IMR-90 (cell line): ENCODE results near the gene ABTB1. TPM values are rescaled to one million over a fixed set of nuclear protein-coding genes. Genes with fewer than 3 reads are reported as not detected.

ENCODE experiments used
- ATAC-seq: fragments of 200-7000 bp; cut with Tn5 transposase; 2 replicates; pipeline ENCODE4 v1.9.1; 2020; ENCODE audit warnings: low read depth, mild to moderate bottlenecking, moderate library complexity
- BruUV-seq: library from RNA; stranded (reverse); fragments of 400-500 nt; replicated peaks from 2 replicates; lab custom pipeline; 2021; lab: Mats Ljungman, UMichigan
- CTCF ChIA-PET: fragments of 300-600 bp; formaldehyde crosslinking; extraction: SDS; loops from one replicate; lab custom pipeline; 2021; ENCODE audit warnings: antibody characterized with exemption; lab: Yijun Ruan, JAX
- POLR2A ChIA-PET: fragments of 300-600 bp; sonication (Branson Sonifier 250); formaldehyde crosslinking; loops from one replicate; lab custom pipeline; 2022; ENCODE audit warnings: antibody characterized with exemption; ENCODE audit not compliant: unreplicated experiment; lab: Charles Lee
- DNase-seq: peaks from one replicate; pipeline ENCODE4 v3.0.0; 2013
- H2AFZ ChIP-seq: replicated peaks from 2 replicates; pipeline ENCODE3; 2013; ENCODE audit warnings: low read length, mild to moderate bottlenecking; ENCODE audit not compliant: poor library complexity
- H2AK5ac ChIP-seq: 2 replicates; pipeline ENCODE4 v1.6.1; 2013; ENCODE audit warnings: low read depth, low read length, inconsistent platforms
- H2AK9ac ChIP-seq: replicated peaks from 2 replicates; pipeline ENCODE3; 2013; ENCODE audit warnings: mild to moderate bottlenecking, low read depth, low read length, moderate library complexity; ENCODE audit not compliant: poor library complexity
- H2BK120ac ChIP-seq: 2 replicates; pipeline ENCODE4 v1.6.1; 2013; ENCODE audit warnings: low read depth, low read length, inconsistent platforms
- H2BK15ac ChIP-seq: 3 replicates; pipeline ENCODE4 v1.6.1; 2013; ENCODE audit warnings: low read depth, low read length, inconsistent platforms
- H2BK20ac ChIP-seq: 2 replicates; pipeline ENCODE4 v1.6.1; 2013; ENCODE audit warnings: low read depth, mild to moderate bottlenecking, inconsistent platforms, low read length, moderate library complexity
- H2BK5ac ChIP-seq: 2 replicates; pipeline ENCODE4 v1.6.1; 2013; ENCODE audit warnings: mild to moderate bottlenecking, low read depth, low read length, inconsistent platforms; ENCODE audit not compliant: poor library complexity, severe bottlenecking
- H3K14ac ChIP-seq: replicated peaks from 2 replicates; pipeline ENCODE4 v1.6.1; 2013; ENCODE audit warnings: low read depth, low read length, inconsistent platforms
- H3K18ac ChIP-seq: 2 replicates; pipeline ENCODE4 v1.6.1; 2013; ENCODE audit warnings: low read depth, low read length, control low read depth
- H3K23ac ChIP-seq: 2 replicates; pipeline ENCODE4 v1.6.1; 2013; ENCODE audit warnings: low read depth, low read length, inconsistent platforms
- H3K27ac ChIP-seq: 2 replicates; pipeline ENCODE4 v1.5.1; 2013; ENCODE audit warnings: mild to moderate bottlenecking, control low read depth, low read length; ENCODE audit not compliant: insufficient read depth
- H3K27me3 ChIP-seq: 2 replicates; pipeline ENCODE4 v1.6.1; 2013; ENCODE audit warnings: low read length; ENCODE audit not compliant: control insufficient read depth, insufficient read depth
- H3K36me3 ChIP-seq: 2 replicates; pipeline ENCODE4 v1.6.1; 2013; ENCODE audit warnings: low read length, mixed read lengths; ENCODE audit not compliant: control insufficient read depth, insufficient read depth
- H3K4ac ChIP-seq: 2 replicates; pipeline ENCODE4 v1.6.1; 2013; ENCODE audit warnings: low read depth, low read length, inconsistent platforms
- H3K4me1 ChIP-seq: 2 replicates; pipeline ENCODE4 v1.6.1; 2013; ENCODE audit warnings: low read length, mixed read lengths; ENCODE audit not compliant: control insufficient read depth, insufficient read depth
- H3K4me2 ChIP-seq: 2 replicates; pipeline ENCODE4 v1.6.1; 2013; ENCODE audit warnings: low read depth, mild to moderate bottlenecking, control low read depth, low read length, moderate library complexity
- H3K4me3 ChIP-seq: 2 replicates; pipeline ENCODE4 v1.5.1; 2013; ENCODE audit warnings: low read depth, mild to moderate bottlenecking, control low read depth, low read length, moderate library complexity; ENCODE audit not compliant: insufficient read depth
- H3K56ac ChIP-seq: 2 replicates; pipeline ENCODE4 v1.6.1; 2013; ENCODE audit warnings: low read length, inconsistent platforms; ENCODE audit not compliant: insufficient read depth; ENCODE audit errors: extremely low read depth
- H3K79me1 ChIP-seq, 2 experiments: 2 replicates each; pipeline ENCODE4 v1.6.1; 2013; ENCODE audit warnings: low read length in 2 of 2, inconsistent platforms in 1 of 2, low read depth in 1 of 2
- H3K9ac ChIP-seq: 2 replicates; pipeline ENCODE4 v1.6.1; 2013; ENCODE audit warnings: low read depth, low read length, control low read depth
- H3K9me1 ChIP-seq: 2 replicates; pipeline ENCODE4 v1.6.1; 2013; ENCODE audit warnings: low read length, inconsistent platforms; ENCODE audit not compliant: insufficient read depth
- H3K9me3 ChIP-seq: 2 replicates; pipeline ENCODE4 v1.6.1; 2013; ENCODE audit warnings: low read length; ENCODE audit not compliant: control insufficient read depth, insufficient read depth
- H4K20me1 ChIP-seq: 2 replicates; pipeline ENCODE4 v1.6.1; 2013; ENCODE audit warnings: low read length, inconsistent platforms; ENCODE audit not compliant: insufficient read depth
- H4K5ac ChIP-seq: 2 replicates; pipeline ENCODE4 v1.6.1; 2013; ENCODE audit warnings: mild to moderate bottlenecking, low read depth, low read length, control low read depth
- H4K8ac ChIP-seq, 2 experiments: 2 replicates each; pipeline ENCODE4 v1.6.1; 2013; ENCODE audit warnings: low read depth in 2 of 2, low read length in 2 of 2, control low read depth in 1 of 2, inconsistent platforms in 1 of 2
- H4K91ac ChIP-seq: 2 replicates; pipeline ENCODE4 v1.6.1; 2013; ENCODE audit warnings: low read depth, low read length, inconsistent platforms; ENCODE audit not compliant: insufficient read depth
- BHLHE40 ChIP-seq: fragments of 150-350 bp; IDR thresholded peaks from 2 replicates; pipeline ENCODE4 v1.6.1; 2016; ENCODE audit warnings: mild to moderate bottlenecking, low read depth, low read length
- CEBPB ChIP-seq: IDR thresholded peaks from 2 replicates; pipeline ENCODE4 v1.6.1; 2012; ENCODE audit warnings: low read depth, low read length, improper control_type of control experiment
- FOS ChIP-seq: fragments of 150-350 bp; IDR thresholded peaks from 2 replicates; pipeline ENCODE4 v1.6.1; 2016; ENCODE audit warnings: low read depth, low read length
- MAFK ChIP-seq: IDR thresholded peaks from 2 replicates; pipeline ENCODE4 v1.6.1; 2012; ENCODE audit warnings: low read depth, low read length, improper control_type of control experiment
- MXI1 ChIP-seq: IDR thresholded peaks from 2 replicates; pipeline ENCODE4 v1.6.1; 2012; ENCODE audit warnings: low read depth, mild to moderate bottlenecking, low read length, moderate library complexity, borderline replicate concordance
- NFE2L2 ChIP-seq: fragments of 150-350 bp; IDR thresholded peaks from 2 replicates; pipeline ENCODE4 v1.6.1; 2016; ENCODE audit warnings: low read depth, mild to moderate bottlenecking, low read length
- POLR2A ChIP-seq: IDR thresholded peaks from 2 replicates; pipeline ENCODE4 v1.6.1; 2012; ENCODE audit warnings: mild to moderate bottlenecking, low read depth, low read length
- WGBS, 2 experiments: methylation state at CpG; one replicate each; pipeline versions ENCODE4 v1.1.5 to v1.1.7; 2013; ENCODE audit warnings: missing lambda C conversion rate in 2 of 2; ENCODE audit not compliant: insufficient read length in 1 of 2; ENCODE audit errors: extremely low coverage in 2 of 2; 5-methylcytosine and 5-hydroxymethylcytosine counted together
- dilution Hi-C: fragments of 300-500 bp; cut with HindIII; formaldehyde crosslinking; loops from one replicate; pipeline ENCODE4 v1.14.3; 2018; ENCODE audit warnings: low sequenced_read_pairs; ENCODE audit not compliant: unreplicated experiment
- in situ Hi-C: fragments of 300-500 bp; cut with MboI; formaldehyde crosslinking; loops from 3 replicates; pipeline ENCODE4 v1.14.3; 2019; ENCODE audit warnings: low sequenced_read_pairs, inconsistent platforms, mixed read lengths
- intact Hi-C: fragments of 100-400 bp; cut with micrococcal nuclease; formaldehyde crosslinking; loops from 2 replicates; pipeline ENCODE4 v1.10.0; 2022
- polyA plus RNA-seq, 3 experiments: library from polyadenylated mRNA; depleted of rRNA; stranded (reverse); fragments of >200 nt; gene quantifications; 2 replicates each; pipeline ENCODE4 v1.2.3, GENCODE V29; 2012; ENCODE audit warnings: low replicate concordance in 1 of 3
- total RNA-seq: library from RNA; depleted of rRNA; stranded (reverse); fragments of >200 nt; gene quantifications from 2 replicates; pipeline ENCODE4 v1.2.3, GENCODE V29; 2012
- TF ChIP-seq, protein P1 (sequence below): conservative IDR thresholded peaks from 2 replicates; pipeline ENCODE4 v1.5.1; 2012; ENCODE audit warnings: mild to moderate bottlenecking, low read depth, low read length, improper control_type of control experiment
- TF ChIP-seq, protein P2 (sequence below): fragments of 150-350 bp; IDR thresholded peaks from 2 replicates; pipeline ENCODE4 v1.6.1; 2017; ENCODE audit warnings: mild to moderate bottlenecking, antibody characterized with exemption, low read length, low read depth
- TF ChIP-seq, protein P3 (sequence below): fragments of 150-350 bp; IDR thresholded peaks from 2 replicates; pipeline ENCODE4 v1.6.1; 2016; ENCODE audit warnings: low read depth, mild to moderate bottlenecking, low read length, moderate library complexity, borderline replicate concordance

ABTB1 gene
- total and polyA plus RNA-seq, 2 of the 4 experiments (the other 2 are of a cell fraction), result 3.2 to 23.0 TPM

DNA sequence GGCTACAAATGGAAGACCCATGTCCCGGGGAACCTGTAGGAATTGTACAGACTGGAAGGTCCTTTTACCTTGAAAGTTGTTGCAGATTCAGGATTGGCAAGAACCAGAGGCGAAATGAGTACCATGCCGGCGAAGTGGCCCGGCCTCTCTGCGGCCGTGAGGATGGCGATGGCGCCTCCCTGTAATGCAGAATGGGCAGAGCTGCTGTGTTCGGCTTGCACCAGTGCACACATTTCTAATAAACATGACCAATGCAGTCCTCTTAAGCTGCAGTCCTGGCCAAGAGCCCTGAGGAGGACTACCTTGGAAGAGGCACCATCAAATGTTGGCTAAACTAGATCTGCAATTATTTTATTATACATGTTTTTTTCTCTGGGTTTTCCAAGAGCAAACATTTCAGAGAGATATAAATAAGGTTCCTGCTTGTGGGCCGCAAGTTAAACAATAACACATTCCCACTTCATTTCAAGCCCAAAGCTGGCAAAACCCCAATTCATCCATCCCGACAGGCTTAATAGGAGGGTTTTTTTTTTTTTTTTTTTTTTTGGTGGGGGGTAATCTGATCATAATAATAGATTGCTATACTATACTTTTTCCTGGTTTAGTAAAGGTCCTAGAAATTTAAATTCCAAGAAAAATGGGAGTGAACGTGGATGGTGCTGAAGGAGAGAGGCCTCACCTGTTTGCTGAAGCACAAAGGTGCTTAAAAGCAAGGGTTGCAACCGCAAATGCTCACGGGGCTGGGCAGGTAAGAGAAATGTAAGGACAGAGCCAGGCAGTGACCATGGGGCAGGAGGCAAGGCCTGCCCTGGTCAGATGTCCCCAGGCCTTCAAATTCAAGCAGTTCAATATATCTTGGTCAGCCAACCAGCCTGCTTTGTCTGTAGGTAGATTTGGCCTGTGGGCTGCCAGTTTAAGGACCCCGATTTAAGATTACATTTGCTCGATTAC lies 48.5 kb downstream of the ABTB1 start (continued):
- no peak for TF ChIP-seq MXI1
- TF ChIP-seq BHLHE40, result no peak

DNA sequence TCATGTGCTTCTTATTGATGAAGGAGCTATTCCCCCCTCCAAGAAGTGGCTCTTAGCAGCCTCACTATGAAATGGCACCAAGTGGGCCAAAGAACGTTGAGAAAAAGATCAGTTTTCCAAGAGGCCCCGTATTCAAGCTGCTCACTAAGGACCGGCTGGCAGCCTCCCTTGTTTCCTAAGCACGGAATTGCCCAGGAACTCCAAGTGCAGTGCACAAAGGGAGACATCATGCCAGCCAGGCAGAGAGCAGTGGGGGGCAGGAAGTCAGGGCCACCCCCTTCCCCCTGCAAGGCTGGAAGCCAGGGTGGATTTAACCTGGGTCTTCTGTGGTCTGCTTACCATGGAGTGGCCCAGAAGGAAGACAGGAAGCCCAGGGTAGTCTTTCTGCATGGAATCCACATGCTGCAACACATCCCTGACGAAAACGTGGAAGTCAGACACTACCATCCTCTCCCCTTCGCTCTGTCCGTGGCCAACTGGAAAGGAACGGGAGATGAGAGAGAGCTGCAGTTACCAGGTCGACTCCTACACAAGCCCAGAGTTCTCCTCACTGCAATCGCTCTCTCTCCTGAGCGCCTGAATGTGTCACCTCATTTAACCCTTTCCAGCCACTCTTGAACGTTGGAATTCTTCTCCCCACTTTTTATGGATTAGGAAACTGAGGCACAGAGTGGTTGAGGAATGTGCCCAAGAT lies 49.5 kb downstream of the ABTB1 start:
- no peak for ATAC-seq
- no peak overlapping the region for H4K5ac ChIP-seq
- no peak for TF ChIP-seq NFE2L2
- TF ChIP-seq MAFK, result no peak
- no peak for TF ChIP-seq FOS
- TF ChIP-seq, protein P1, sequence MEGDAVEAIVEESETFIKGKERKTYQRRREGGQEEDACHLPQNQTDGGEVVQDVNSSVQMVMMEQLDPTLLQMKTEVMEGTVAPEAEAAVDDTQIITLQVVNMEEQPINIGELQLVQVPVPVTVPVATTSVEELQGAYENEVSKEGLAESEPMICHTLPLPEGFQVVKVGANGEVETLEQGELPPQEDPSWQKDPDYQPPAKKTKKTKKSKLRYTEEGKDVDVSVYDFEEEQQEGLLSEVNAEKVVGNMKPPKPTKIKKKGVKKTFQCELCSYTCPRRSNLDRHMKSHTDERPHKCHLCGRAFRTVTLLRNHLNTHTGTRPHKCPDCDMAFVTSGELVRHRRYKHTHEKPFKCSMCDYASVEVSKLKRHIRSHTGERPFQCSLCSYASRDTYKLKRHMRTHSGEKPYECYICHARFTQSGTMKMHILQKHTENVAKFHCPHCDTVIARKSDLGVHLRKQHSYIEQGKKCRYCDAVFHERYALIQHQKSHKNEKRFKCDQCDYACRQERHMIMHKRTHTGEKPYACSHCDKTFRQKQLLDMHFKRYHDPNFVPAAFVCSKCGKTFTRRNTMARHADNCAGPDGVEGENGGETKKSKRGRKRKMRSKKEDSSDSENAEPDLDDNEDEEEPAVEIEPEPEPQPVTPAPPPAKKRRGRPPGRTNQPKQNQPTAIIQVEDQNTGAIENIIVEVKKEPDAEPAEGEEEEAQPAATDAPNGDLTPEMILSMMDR, result no peak
- TF ChIP-seq BHLHE40, result no peak
- no peak for TF ChIP-seq POLR2A
- TF ChIP-seq CEBPB, result no peak
- TF ChIP-seq, protein P2, sequence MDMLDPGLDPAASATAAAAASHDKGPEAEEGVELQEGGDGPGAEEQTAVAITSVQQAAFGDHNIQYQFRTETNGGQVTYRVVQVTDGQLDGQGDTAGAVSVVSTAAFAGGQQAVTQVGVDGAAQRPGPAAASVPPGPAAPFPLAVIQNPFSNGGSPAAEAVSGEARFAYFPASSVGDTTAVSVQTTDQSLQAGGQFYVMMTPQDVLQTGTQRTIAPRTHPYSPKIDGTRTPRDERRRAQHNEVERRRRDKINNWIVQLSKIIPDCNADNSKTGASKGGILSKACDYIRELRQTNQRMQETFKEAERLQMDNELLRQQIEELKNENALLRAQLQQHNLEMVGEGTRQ, result no peak
- no peak for TF ChIP-seq MXI1
- TF ChIP-seq, protein P3, sequence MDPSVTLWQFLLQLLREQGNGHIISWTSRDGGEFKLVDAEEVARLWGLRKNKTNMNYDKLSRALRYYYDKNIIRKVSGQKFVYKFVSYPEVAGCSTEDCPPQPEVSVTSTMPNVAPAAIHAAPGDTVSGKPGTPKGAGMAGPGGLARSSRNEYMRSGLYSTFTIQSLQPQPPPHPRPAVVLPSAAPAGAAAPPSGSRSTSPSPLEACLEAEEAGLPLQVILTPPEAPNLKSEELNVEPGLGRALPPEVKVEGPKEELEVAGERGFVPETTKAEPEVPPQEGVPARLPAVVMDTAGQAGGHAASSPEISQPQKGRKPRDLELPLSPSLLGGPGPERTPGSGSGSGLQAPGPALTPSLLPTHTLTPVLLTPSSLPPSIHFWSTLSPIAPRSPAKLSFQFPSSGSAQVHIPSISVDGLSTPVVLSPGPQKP, result no peak

More for the DNA sequence above, 49.5 kb downstream of the ABTB1 start:
- Histone ChIP-seq H3K4me1 (peaks cover 6% of the 10 kb centered on the region; the same call in 1 of the 2 replicates), H2AK9ac (no peak overlapping the region), H2AK5ac (no peak overlapping the region), H3K14ac (no peak overlapping the region), H2BK20ac (no peak overlapping the region), H3K4me3 (no peak overlapping the region), H4K91ac (no peak overlapping the region), H4K20me1 (no peaks in the 10 kb centered on the region), H2BK15ac (no peak overlapping the region), H3K4ac (no peak overlapping the region), H3K27ac (no peak overlapping the region), H2BK5ac (no peak overlapping the region), H3K9ac (no peak overlapping the region), H3K79me1 (peaks cover 7 to 45% of the 10 kb centered on the region in 2 experiments; a peak in 2 of 4 replicates), H3K36me3 (peaks cover 14% of the 10 kb centered on the region), H3K23ac (no peak overlapping the region), H4K8ac (no peak overlapping the region), H3K9me3 (no peaks in the 10 kb centered on the region), H2BK120ac (no peak overlapping the region), H3K18ac (no peak overlapping the region), H3K56ac (no peak overlapping the region), H3K4me2 (no peak overlapping the region), H3K9me1 (peaks cover 3% of the 10 kb centered on the region; the same call in 1 of the 2 replicates), H3K27me3 (no peaks in the 10 kb centered on the region), H2AFZ (no peak overlapping the region)
- dilution Hi-C loops, result no loop called here
- no TSS peak for BruUV-seq
- no peak for DNase-seq
- intact Hi-C loops, result no loop called here
- 55% methylated on average over 2 of the region's 13 CpGs; no CpG with 5 or more reads in 1 of the 2 experiments for WGBS, 2 experiments
- POLR2A ChIA-PET, result no interaction called here
- in situ Hi-C loops, result no loop called here
- CTCF ChIA-PET, result no interaction called here
